CD1c-positive myeloid dendritic cell (primary cell): Measurements from ENCODE around the gene HIGD2B.
A peak's percentile ranks its signal among the peaks of the same experiment; 100 is the strongest.
"Not testable (repeated sequence)": the region's sequence is repeated elsewhere in the genome, so short reads cannot be mapped to it uniquely, and the experiment has no call there.

Source experiments
- DNase-seq: peaks from one replicate; pipeline ENCODE4 v3.0.0-alpha.2; 2016; ENCODE audit errors: extremely low spot score

Gene HIGD2B

GRCh38 chr15:72676838-72677237 lies 9.1 kb downstream of the HIGD2B start:
- no peak for DNase-seq

- no peak for DNase-seq
These were observed 14.5 kb downstream of the HIGD2B start for GRCh38 chr15:72671525-72671924.

- peak; percentile 74 for DNase-seq
These were observed 15.2 kb downstream of the HIGD2B start for GRCh38 chr15:72670656-72671352.

GRCh38 chr15:72669803-72670202 lies 16.2 kb downstream of the HIGD2B start:
- DNase-seq = not testable (repeated sequence)

- DNase-seq = not testable (repeated sequence)
These were observed 20.3 kb downstream of the HIGD2B start for GRCh38 chr15:72665706-72666105.

DNA sequence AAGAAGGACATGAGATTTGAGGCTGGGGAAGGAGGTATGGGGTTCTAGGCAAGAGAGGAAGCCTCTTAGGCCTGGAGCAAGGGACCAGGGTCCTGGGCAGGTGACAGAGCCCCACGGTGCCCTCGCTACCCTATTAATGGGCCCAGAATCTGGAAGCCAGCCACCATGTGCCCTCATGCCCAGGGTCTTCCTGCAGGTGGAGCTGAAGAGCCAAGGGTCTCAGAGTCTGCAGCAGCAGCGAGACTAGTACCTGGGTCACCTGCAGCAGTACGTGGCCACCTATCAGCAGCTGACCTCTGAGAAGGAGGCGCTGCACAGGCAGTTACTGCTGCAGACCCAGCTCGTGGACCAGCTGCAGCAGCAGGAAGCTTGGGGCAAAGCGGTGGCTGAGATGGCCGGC lies 22.1 kb downstream of the HIGD2B start:
- DNase-seq = not testable (repeated sequence)

GRCh38 chr15:72661081-72661480 lies 24.9 kb downstream of the HIGD2B start:
- not testable (repeated sequence) for DNase-seq

- not testable (repeated sequence) for DNase-seq
These were observed 30.0 kb downstream of the HIGD2B start for GRCh38 chr15:72656014-72656413.

DNA sequence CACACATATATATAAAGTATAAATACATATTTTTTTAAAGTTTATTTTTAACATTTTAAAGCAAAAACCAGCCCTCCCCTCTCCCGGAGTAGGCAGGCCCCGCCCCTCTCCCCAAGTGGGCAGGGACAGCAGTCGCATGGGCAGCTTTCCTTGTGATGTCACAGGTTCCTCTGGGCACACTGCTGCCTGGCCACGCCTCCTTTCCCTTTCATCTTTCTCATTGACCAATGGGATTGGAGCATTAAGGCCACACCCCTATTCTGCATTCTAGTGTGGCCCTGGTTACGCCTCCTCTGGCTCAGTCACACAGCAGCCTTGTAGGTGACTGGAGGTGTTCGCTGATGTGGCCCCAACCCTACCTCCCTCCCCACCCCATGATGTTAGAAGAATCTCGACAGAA lies 31.6 kb downstream of the HIGD2B start, which contains the start of gene GOLGA6B:
Gene GOLGA6B (plus strand): TSS at position 301 of the 400 bp plus-strand sequence. CDS start 41 bp downstream, at position 342.
- not testable (repeated sequence) for DNase-seq

DNA sequence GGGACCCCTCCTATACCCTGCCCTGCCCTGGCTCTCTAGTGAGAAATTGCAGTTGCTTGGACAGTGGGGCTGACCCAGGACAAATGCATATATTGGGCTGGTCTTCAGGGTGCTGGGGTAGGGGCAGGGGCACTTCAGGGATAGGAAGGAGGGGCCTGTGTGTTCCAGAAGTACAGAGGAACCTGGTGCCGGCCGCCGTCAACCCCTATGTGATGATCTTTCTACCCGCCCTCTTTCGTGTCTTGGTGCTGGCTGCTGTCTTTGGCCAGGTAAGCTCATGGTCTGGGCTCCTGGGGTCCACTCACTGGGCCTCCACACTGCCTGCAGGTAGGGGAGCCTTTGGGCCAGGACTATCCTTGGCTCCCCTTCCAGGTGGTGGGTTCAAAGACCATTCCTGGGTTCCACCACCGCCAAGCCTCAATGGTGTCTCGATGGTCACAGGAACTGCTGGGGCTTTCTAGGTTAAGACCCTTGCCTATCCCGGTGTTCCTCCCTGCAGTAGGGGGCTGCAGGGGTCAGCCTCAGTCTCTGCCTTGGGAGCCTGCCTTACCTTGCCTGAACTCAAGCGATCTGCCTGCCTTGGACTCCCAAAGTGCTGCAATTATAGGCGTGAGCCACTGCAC lies 37.2 kb downstream of the HIGD2B start:
- DNase-seq = not testable (repeated sequence)

DNA sequence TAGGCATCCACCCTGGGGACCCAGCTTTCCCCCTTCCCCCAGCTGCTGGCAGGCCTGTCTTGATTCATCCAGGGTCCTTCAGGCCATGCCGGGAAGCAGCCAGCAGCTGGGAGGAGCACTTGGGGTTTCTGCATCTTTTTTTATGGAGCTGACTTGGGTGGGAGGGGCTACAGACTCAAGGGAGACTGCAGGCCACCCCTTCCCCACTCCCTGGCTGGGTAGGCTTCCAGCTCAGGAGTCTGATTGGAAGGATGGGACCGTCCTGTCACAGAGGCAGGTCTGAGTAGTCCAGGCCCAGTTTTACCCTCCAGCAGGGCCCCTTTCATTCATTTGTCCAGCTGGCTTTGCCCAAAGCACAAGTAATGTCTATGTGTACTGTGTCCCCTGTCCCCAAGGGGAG lies 43.7 kb downstream of the HIGD2B start:
- not testable (repeated sequence) for DNase-seq

GRCh38 chr15:72639759-72640483 lies 46.1 kb downstream of the HIGD2B start:
- not testable (repeated sequence) for DNase-seq

- peak; percentile 79 for DNase-seq
These were observed 49.3 kb downstream of the HIGD2B start for GRCh38 chr15:72636519-72637282.

GRCh38 chr15:72629068-72629570 lies 56.9 kb downstream of the HIGD2B start:
- DNase-seq = not testable (repeated sequence)

DNA sequence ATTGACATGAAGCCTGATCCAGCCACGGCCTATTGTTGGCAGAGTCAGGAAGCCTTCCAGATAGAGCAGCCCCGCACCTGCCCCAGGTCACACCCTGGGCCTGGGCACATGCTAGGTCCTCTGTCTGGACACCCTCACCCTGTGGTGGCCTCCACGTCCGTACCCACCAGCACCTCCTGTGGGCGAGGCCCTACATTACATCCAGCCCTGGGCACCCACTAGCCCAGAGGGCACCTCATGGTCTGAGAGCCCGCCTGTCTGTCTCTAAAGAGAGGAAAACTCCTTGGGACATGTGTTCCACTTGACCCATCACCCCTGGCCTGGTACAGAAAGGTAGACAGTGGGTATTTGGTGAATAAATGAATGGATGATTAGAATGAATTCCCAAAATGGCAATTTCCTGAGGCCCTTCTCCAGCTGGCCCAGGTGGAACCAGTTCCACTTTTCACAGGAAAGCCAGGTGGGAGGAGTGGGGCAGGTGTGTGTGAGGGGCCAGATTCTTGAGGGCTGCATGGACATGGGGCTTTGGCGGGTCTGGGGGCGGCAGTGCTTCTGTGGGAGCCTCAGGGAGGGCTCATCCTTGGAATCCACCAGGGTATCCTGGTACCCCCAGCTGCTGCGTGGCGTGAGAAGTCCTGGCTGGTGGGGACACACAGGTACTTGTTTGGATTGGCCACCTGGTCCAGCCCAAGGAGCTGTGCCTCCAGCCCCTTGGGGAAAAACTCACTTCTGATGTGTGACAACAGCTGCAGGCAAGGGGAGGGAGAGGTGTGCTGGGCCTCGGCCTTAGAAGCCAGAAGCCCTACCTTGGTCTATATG lies 57.5 kb downstream of the HIGD2B start:
- DNase-seq = not testable (repeated sequence)

- not testable (repeated sequence) for DNase-seq
These were observed 59.8 kb downstream of the HIGD2B start for GRCh38 chr15:72626153-72626552.
